Stimulated activated CD8-positive, alpha-beta memory T cell treated with anti-CD3 and anti-CD28 coated beads, Interleukin-15, amount 100 ng/mL, for 1 hour (primary cell): ENCODE data around the gene ALAS1.

Source experiments
- DNase-seq: peaks from one replicate; pipeline ENCODE4 v3.0.0-alpha.2; 2020; ENCODE audit warnings: low read depth

Gene ALAS1

DNA sequence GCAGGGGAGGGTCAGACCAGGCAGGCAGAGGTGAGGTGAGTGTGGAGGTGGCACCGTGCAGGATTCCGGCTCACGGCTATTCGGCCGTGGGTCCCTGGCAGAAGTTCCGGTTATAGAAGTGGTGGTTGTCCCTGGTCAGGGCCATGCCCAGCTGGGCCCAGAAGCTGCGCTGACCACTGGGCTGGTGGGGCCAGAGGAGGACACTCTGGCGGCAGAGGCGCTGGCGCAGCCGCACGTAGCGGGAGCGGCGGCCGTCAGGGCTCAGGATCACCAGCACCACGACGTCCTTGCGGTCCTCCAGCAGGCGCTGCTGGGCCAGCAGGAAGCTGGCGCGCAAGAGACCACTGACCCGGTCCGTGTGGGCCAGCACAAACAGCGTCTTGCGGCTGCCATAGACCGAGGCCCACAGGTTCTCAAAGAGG lies 23.2 kb downstream of the ALAS1 start:
- DNase-seq = no peak

- DNase-seq = no peak
Observed at GRCh38 chr3:52221563-52222318, 23.8 kb downstream of the ALAS1 start.

DNA sequence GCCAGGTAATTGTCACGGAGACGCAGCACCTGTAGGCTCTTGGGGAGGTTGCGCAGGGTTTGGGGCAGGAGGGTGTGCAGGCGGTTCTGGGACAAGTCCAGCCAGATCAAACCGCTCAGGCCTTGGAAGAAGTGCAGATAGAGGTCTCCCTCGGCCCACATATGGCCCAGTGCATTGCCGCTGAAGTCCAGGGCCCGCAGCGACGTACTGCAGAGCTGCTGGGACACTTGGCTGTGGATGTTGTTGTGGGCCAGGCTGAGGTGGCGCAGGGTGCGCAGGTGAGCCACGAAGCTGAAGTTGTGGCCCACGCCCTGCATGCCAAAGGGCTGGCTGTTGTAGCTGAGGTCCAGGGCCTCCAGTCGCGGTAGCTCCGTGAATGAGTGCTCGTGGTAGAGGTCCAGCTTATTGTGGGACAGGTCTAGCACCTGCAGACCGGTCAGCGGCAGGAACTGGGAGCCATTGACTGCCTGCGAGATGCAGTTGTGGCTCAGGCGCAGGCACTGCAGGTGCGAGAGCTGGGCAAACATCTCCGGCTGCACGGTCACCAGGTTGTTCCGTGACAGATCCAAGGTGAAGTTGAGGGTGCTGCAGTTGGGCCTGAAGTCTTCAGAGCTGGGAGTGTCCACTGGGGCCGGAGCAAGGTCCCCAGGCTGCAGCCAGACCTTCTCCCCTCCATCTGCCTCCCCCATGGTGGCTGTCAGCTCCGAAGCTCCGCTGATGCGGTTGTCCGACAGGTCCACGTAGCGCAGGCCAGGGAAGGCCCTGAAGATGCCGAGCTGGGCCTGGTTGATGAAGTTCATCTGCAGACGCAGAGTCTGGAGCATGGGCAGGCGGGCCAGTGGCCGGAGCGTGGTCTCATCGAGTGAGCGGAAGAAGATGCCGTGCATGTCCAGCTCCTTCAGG lies 24.6 kb downstream of the ALAS1 start:
- no peak for DNase-seq

DNA sequence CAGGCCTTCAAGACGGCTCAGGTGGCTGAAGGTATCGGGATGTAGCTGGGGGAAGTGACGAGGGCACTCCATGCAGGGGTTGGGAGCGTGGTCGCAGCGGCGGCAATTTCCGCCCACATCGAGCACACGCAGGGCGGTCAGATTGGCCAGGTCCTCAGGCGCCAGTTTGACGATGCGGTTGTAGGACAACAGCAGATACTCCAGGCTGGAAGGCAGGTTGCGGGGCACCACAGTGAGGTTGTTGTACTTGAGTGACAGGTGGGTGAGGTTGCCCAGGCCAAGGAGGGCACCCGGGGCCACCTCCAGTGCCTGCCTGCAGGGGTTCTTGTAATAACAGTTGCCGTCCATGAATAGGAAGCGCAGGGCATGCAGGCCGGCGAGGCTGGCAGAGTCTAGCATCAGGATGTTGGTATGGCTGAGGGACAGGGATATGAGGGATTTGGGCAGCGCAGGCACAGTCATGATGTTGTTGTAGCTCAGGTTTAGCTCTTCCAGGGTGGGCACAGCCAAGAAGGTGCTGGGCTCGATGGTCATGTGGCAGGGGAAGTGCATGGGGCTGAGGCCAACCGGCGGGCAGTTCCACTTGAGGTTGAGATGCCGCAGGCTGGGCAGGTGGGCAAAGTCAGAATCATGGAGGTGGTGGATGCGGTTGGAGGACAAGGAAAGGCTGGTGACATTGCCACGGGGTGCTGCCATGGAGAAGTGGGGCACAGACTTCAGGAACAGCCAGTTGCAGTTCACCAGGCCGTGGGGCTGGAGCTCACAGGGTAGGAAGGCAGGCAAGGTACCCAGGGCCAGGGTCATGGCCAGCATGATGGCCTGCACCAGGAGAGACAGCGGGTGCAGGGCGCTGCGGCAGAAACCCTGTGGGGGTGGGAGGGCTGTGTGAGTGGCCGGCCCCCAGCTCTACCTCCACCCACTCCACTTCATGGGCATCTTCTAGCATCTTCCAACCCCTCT lies 25.8 kb downstream of the ALAS1 start:
- no peak for DNase-seq

DNA sequence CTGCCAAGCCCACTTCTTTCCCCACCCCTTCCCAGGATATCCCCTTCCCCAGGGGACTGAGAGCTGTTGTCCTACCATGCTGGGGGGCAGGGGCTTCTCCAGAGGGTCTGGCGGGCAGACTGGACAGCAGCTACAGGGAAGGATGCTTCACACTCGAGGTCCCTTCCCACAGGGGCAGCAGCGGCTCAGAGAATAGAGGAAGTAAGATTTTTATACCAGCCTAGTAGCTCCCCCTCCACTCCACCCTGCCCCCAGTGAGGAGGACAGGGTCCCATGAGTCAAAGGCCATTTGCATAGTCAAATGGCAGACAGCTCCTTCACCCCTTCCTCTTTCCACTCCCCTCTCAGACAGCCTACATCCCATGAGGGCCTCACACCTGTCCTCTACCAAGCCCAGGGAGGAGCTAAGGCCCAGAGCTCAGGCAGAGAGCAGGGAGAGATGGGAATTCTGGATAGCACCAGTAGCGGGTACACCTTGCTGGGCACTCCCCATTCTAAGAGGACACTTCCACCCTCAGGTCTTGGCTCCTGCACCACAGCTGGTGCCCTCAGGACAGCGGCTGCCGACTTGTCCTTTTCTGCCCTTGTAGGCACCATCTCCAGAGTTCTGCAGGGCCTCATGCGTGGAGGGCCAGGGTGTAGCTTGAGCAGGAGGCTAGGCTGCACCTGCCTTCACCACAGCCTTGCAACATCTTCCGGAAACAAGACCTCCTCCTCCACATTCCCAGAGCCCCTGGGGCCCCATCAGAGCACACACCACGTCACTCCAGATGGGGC lies 27.7 kb downstream of the ALAS1 start, which contains the start of gene TLR9:
TLR9 (minus strand) TSS at position 194 of the 777 bp plus-strand sequence; CDS start at position 78, 116 bp downstream.
- no peak for DNase-seq

- no peak for DNase-seq
Observed at GRCh38 chr3:52226229-52226817, 28.4 kb downstream of the ALAS1 start.

DNA sequence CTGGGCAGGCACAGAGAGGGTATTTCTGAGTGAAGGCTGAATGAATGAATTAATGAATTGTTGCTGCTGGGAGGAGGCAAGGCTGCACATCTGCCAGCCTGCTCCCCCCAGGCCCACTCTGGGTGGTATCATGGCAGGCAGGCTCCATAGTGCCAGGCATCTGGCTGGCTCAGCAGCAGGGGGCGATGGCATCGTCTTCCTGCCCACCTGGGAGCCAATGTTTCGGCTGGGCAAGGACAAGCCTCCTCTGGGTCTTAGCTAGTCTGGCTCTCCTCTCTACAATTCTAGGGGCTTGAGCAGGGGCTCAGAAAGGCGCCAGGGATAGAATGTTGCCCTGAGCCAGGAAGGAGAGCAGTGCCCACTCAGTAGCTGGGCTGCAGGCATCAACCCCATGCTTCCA lies 29.2 kb downstream of the ALAS1 start:
- DNase-seq = no peak

DNA sequence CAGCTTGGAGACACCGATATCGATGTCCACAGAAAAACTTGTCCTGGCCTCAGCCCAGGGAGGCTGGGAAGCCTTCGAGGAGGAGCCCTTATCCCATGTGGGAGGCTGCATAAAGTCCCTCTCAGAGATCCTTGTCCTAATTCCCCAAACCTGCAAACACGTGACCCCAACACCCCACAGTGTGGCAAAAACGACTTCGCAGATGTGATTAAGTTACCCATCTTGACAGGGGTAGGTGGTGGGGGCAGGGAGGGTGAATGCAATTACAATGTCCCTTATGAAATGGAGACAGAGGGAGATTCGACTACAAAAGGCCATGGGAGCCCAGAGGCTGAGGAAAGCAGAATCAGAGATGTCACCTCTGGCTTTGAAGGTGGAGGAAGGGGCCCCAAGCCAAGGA lies 29.8 kb downstream of the ALAS1 start:
- DNase-seq = no peak

- DNase-seq = no peak
Observed at GRCh38 chr3:52228266-52228665, 30.3 kb downstream of the ALAS1 start.

GRCh38 chr3:52228751-52229291 lies 30.9 kb downstream of the ALAS1 start:
- no peak for DNase-seq

GRCh38 chr3:52229656-52230055 lies 31.7 kb downstream of the ALAS1 start:
- DNase-seq = no peak

GRCh38 chr3:52230461-52230860 lies 32.5 kb downstream of the ALAS1 start:
- DNase-seq = no peak

DNA sequence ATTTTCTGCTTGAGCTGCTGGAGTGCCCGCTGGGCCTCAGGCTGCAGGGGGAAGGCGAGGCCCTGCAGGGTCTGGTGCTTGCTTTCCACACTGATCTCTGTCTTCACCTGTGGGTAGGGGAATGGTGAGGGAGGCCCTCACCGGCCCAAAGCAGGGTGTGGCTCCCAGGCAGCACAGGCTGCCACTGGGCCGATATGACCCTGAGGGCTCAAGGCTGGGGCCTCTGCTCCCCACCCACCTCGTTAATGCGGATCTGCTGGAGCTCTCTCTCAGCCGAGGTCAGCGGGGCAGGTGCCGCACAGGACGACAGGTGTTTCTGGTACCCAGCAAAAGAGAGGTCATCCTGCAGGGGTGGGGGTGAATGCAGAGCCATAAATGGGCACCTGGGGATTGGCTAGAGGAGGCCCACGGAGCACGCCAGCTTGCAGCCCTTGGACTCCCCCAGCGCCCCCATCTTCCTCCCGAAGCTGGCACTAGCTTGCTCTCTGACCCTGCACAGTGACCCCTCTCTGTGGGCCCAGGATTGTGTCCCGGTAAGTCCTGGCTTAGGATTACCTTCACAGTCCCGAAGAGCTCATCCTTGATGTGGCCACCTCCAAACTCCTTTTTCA lies 33.0 kb downstream of the ALAS1 start:
- no peak for DNase-seq

DNA sequence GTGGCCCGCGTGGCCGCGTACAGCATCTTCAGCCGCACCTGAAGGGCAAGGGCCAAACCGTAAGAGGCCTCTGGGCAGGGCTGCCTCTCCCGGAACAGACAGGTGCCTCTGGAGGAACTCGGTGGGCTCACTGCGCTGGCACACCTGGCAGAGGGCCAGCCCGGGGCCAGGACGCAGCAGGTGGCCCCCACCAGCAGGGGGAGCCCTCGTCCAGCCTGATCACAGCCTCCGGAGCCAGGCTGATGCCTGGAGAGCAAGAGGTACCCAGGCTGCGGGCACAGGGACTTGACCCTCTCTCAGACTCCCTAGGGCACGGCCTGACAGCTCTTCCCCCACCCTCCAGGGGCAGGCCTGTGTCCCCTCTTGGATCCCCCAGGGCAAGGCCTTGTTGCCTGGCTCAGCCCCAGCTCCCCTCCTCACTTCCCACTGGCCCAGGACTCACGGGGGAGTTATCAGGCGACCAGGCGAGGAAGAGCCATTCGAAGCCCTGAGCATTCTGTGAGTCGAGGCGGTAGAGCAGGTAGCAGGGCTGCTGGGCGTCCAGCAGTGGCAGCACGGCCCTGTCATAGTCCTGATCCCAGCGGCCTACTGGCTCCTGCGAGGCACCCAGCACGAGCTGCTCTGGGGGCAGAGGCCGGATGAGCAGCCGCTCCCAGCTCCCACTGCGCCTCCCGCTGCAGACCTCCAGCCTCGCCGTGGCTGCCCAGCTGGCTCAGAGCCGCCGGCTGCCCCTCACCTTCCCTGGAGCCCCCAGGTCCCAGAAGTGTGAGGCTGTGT lies 33.7 kb downstream of the ALAS1 start:
- peak; percentile 85 for DNase-seq

DNA sequence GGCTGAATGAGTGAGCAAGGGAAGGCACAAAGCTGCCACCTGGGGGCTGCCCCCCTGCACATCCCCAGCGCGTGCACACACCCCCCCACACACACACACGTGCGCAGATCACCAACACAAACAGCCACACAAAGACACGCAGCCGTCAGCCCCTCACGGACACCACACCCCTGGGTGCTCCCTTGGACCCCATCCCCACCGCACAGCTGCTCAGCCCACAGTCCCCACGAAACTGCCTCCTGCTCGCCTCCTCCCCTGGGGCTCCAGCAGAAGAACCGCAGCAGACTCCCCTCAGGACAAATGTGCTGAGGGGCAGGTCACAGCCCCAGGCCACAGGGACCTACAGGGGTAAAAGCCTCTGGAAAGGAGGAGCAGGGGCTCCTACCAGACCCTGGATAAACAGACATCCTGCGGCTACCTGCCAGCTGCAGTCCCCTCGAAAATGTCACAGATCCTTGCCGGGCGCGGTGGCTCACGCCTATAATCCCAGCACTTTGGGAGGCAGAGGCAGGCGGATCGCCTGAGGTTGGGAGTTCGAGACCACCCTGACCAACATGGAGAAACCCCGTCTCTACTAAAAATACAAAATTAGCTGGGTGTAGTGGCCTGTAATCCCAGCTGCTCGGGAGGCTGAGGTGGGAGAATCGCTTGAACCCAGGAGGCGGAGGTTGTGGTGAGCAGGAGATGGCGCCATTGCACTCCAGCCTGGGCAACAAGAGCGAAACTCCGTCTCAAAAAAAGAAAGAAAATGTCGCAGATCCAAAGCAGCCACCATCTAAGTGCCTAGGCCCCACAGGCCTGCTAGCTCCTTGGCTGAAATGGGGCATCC lies 34.5 kb downstream of the ALAS1 start:
- DNase-seq = no peak

- no peak for DNase-seq
Observed at GRCh38 chr3:52233108-52233591, 35.2 kb downstream of the ALAS1 start.

DNA sequence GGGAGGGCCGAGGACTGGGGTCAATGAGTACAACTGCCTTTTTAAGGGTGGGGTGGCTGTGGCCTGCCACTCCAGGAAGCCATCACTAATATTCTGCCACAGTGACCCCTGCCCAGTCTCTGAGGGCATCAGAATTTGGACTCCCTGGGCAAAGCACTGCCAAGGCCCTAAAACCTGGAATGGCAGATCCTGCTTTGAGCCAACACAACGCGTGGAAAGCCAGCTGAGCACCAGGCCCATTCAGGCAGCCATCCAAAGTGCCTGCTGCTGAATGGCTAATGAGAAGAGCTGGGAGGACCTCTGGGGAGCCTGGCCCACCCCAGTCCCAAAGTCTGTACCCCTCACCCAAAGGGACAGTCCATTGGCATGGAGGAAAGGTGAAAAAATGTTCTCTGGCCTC lies 36.0 kb downstream of the ALAS1 start:
- no peak for DNase-seq
